22Rv1 (cell line): ENCODE data around the gene USP48.

Experiments used
- H3K27ac ChIP-seq: fragments of 450-650 bp; 2 replicates; pipeline ENCODE4 v1.5.1; 2017
- CTCF ChIP-seq: fragments of 450-650 bp; IDR thresholded peaks from 2 replicates; pipeline ENCODE4 v1.5.1; 2017; ENCODE audit warnings: mild to moderate bottlenecking
- ZFX ChIP-seq: fragments of 450-650 bp; IDR thresholded peaks from 2 replicates; pipeline ENCODE4 v1.6.1; 2017; ENCODE audit warnings: antibody characterized with exemption, borderline replicate concordance

USP48 gene

GRCh38 chr1:21736876-21737275, 46.1 kb downstream of the USP48 start:
- no peak overlapping the region for H3K27ac ChIP-seq
- TF ChIP-seq ZFX (no peak), CTCF (no peak)

- no peak overlapping the region for H3K27ac ChIP-seq
- TF ChIP-seq CTCF, result no peak
- TF ChIP-seq ZFX, result no peak
These were observed 46.9 kb downstream of the USP48 start for GRCh38 chr1:21736011-21736410.

GRCh38 chr1:21734526-21734925, 48.4 kb downstream of the USP48 start:
- TF ChIP-seq ZFX (no peak), CTCF (no peak)
- H3K27ac ChIP-seq, result no peak overlapping the region

GRCh38 chr1:21732664-21733063, 50.3 kb downstream of the USP48 start:
- H3K27ac ChIP-seq, result no peak overlapping the region
- TF ChIP-seq CTCF (no peak), ZFX (no peak)

- no peak for TF ChIP-seq ZFX
These were observed 57.1 kb downstream of the USP48 start for GRCh38 chr1:21725748-21726392.

GRCh38 chr1:21724570-21724969, 58.4 kb downstream of the USP48 start:
- no peak for TF ChIP-seq ZFX
- TF ChIP-seq CTCF, result no peak
- no peak overlapping the region for H3K27ac ChIP-seq

More at GRCh38 chr1:21725748-21726392, 57.1 kb downstream of the USP48 start:
- no peak overlapping the region for H3K27ac ChIP-seq

- H3K27ac ChIP-seq, result no peak overlapping the region
- TF ChIP-seq CTCF (no peak), ZFX (no peak)
These were observed 58.9 kb downstream of the USP48 start for GRCh38 chr1:21724098-21724497.
